Measurements from ENCODE around the gene SHROOM3.

SHROOM3 gene

DNA sequence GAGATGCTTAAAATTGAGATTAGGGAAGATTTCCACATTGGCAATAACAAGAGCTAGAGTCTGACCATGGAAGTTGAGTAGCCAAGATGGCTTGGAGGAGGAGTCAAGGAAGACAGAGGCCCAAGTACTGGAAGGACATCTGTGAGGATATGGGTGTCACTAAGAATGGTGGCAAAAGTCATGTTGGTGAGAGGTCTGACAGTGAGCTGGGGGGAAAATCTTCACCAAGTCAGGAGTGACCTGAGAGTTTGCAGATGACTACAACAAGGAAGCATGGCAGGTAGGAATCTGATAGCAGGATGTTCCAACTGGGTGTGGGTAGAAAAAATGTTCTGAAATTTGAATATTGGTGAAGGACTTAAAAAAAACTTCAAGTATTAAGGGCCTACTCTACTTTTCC, 103.3 kb downstream of the SHROOM3 start:
- in situ Hi-C loops (cut with MboI; ENCODE audit: low sequenced_read_pairs, unreplicated experiment), result no loop called here

DNA sequence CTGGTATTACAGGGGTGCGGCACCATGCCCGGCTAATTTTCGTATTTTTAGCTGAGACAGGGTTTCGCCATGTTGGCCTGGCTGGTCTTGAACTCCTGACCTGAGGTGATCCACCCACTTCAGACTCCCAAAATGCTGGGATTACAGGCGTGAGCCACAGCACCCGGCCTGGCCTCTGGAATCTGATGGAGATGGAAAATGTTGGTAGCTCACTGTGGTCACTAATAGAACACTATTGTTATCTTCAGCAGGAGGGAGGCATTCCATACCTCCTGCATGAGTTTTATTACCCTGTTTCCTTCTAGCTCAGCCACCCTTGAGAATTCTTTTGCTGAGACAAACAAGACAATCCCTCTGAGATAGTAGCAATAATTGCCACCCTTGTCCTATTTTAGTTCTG, 105.0 kb downstream of the SHROOM3 start:
- TF ChIP-seq, protein P1, sequence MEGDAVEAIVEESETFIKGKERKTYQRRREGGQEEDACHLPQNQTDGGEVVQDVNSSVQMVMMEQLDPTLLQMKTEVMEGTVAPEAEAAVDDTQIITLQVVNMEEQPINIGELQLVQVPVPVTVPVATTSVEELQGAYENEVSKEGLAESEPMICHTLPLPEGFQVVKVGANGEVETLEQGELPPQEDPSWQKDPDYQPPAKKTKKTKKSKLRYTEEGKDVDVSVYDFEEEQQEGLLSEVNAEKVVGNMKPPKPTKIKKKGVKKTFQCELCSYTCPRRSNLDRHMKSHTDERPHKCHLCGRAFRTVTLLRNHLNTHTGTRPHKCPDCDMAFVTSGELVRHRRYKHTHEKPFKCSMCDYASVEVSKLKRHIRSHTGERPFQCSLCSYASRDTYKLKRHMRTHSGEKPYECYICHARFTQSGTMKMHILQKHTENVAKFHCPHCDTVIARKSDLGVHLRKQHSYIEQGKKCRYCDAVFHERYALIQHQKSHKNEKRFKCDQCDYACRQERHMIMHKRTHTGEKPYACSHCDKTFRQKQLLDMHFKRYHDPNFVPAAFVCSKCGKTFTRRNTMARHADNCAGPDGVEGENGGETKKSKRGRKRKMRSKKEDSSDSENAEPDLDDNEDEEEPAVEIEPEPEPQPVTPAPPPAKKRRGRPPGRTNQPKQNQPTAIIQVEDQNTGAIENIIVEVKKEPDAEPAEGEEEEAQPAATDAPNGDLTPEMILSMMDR (IDR thresholded peaks at IDR 0.05; ENCODE audit: borderline replicate concordance, control extremely low read depth, extremely low read depth, insufficient read depth, missing control alignments), result no peak
- DNase-seq (ENCODE audit: low spot score), result no peak
- in situ Hi-C loops (cut with MboI; ENCODE audit: low sequenced_read_pairs, unreplicated experiment), result no loop called here

More for the DNA sequence above, 103.3 kb downstream of the SHROOM3 start:
- no peak for DNase-seq (ENCODE audit: low spot score)
- TF ChIP-seq, protein P1 (IDR thresholded peaks at IDR 0.05; ENCODE audit: borderline replicate concordance, control extremely low read depth, extremely low read depth, insufficient read depth, missing control alignments), result no peak

DNA sequence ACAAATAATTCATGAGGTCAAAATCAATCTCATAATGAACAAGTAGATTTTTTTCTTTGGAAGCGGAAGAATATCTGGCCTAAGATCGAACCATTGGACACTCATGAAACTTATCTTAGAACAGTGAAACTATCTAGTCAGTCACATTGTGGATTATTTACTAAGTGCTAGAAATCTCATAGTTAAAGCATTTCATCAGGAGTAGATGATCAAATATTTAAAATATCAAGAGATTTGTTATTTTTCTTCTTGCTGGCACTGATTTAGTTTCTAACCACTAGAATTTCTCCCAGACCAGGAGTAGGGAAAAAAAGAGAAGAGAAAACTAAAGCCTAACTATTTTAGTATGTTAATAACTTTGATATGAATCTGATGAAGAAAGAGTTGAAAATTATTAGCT, 105.5 kb downstream of the SHROOM3 start:
- TF ChIP-seq, protein P1 (IDR thresholded peaks at IDR 0.05; ENCODE audit: borderline replicate concordance, control extremely low read depth, extremely low read depth, insufficient read depth, missing control alignments), result no peak
- DNase-seq (ENCODE audit: low spot score), result no peak
- in situ Hi-C loops (cut with MboI; ENCODE audit: low sequenced_read_pairs, unreplicated experiment), result no loop called here

DNA sequence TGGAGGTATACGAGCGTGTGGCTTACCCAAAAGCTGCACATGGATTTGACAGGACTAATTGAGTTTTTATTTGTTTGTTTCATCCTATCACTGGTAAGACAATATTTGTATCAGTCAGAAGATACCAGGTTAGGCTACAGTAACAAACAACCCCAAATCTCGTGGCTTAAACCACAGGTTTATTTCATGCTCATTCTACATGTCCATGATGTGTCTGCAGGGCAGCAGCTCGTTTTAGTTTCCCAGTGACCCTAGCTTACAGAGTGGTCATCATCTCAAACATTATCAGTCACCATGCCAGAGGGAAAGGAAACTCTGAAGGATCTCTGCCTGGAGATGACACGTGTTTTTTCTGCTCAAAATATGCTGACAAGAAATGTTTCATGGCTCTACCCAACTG, 108.3 kb downstream of the SHROOM3 start:
- TF ChIP-seq, protein P1 (IDR thresholded peaks at IDR 0.05; ENCODE audit: borderline replicate concordance, control extremely low read depth, extremely low read depth, insufficient read depth, missing control alignments), result no peak
- DNase-seq (ENCODE audit: low spot score), result no peak
- in situ Hi-C loops (cut with MboI; ENCODE audit: low sequenced_read_pairs, unreplicated experiment), result no loop called here

DNA sequence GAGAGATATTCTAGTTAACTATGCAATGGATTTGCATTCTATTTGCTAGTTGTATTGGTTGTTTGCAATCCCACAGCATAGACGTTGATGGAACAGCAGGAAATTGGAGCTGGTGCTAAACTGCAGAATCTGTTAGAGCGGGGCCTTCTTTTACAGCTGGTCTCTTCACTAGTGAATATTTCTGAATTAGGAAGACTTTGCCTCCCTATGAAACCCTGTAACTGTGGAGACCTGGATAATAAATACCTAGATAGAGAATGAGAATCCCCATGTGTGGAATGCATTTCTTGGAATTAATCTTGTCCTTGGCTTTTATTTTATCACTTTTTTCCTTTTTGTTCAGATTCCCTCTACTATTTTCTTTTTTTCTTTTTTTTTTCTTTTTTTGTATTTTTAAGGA, 109.7 kb downstream of the SHROOM3 start:
- in situ Hi-C loops (cut with MboI; ENCODE audit: low sequenced_read_pairs, unreplicated experiment), result no loop called here
- no peak for DNase-seq (ENCODE audit: low spot score)
- TF ChIP-seq, protein P1 (IDR thresholded peaks at IDR 0.05; ENCODE audit: borderline replicate concordance, control extremely low read depth, extremely low read depth, insufficient read depth, missing control alignments), result no peak

DNA sequence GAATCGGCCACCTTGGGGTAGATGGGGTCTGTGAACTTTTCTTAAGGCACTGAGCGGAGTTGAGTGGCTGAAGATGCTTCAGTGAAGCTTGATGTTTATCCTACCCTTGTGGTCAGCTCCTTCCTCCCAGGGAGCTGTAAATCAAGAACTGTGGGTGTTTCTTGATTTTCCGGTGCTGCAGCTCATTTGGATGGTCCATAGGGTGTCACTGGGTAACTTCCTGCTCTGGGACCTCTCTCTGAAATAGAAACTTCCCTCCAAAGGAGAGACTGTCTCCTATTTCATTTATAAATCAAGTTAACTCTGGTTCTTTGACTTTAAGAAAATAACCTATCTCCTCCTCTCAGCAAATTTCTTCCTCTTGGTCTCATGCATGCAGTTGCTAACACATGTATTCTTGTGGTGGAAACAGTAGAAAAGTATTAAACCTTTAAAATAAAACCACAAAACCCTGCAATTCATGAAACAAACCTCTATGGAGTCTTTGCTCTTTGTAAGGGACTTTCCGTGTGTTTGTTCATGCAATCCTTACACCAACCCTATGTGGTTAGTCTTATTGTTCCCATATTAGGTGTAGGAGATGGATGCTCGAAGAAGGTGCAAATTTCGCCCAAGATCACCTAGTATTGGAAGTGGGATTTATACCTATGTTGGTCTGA, 110.3 kb downstream of the SHROOM3 start:
- TF ChIP-seq, protein P1 (IDR thresholded peaks at IDR 0.05; ENCODE audit: borderline replicate concordance, control extremely low read depth, extremely low read depth, insufficient read depth, missing control alignments), result no peak
- DNase-seq (ENCODE audit: low spot score), result no peak
- in situ Hi-C loops (cut with MboI; ENCODE audit: low sequenced_read_pairs, unreplicated experiment), result no loop called here

Data from GM13976 (cell line).